ENCODE results near the gene BPIFB6.

GRCh38 chr20:32984196-32984595 lies 47.3 kb upstream of the BPIFB6 start:
- no peak for TF ChIP-seq E2F5 (CRISPR knock-in tag; IDR thresholded peaks at IDR 0.05)
- no peak for TF ChIP-seq ARID4B (CRISPR knock-in tag; IDR thresholded peaks at IDR 0.05; ENCODE audit: borderline replicate concordance)
- TF ChIP-seq CTCF (IDR thresholded peaks at IDR 0.05), result no peak
- no peak for TF ChIP-seq PREB (CRISPR knock-in tag; IDR thresholded peaks at IDR 0.05; ENCODE audit: borderline replicate concordance)
- TF ChIP-seq JUN (CRISPR knock-in tag; IDR thresholded peaks at IDR 0.05), result no peak
- no peak for TF ChIP-seq ZNF232 (CRISPR knock-in tag; IDR thresholded peaks at IDR 0.05)
